HCT116 (cell line): ENCODE measurements around the gene LASP1NB.

Source experiments
- ATAC-seq: fragments of 200-7000 bp; cut with Tn5 transposase; 2 replicates; pipeline ENCODE4 v1.9.1; 2020; ENCODE audit warnings: mild to moderate bottlenecking, moderate library complexity
- BruUV-seq: library from RNA; stranded (reverse); fragments of 400-500 nt; replicated peaks from 2 replicates; lab custom pipeline; 2021; lab: Mats Ljungman, UMichigan
- CTCF ChIA-PET: fragments of 300-600 bp; sonication (Branson Sonifier 250); formaldehyde crosslinking; loops from one replicate; lab custom pipeline; 2021; ENCODE audit warnings: antibody characterized with exemption; lab: Charles Lee
- POLR2A ChIA-PET: fragments of 300-600, 350-600 bp; sonication (Branson Sonifier 250); formaldehyde crosslinking; loops from one replicate; lab custom pipeline; 2021; ENCODE audit warnings: antibody characterized with exemption; lab: Charles Lee
- RAD21 ChIA-PET, 2 experiments: fragments of 300-600 bp; sonication (Branson Sonifier 250); formaldehyde crosslinking; loops; one replicate each; lab custom pipeline; 2023; ENCODE audit warnings: low total read pairs in 2 of 2; ENCODE audit not compliant: uncharacterized antibody in 2 of 2, unreplicated experiment in 2 of 2, low non-redundant PET in 1 of 2; lab: Charles Lee
- DNase-seq: peaks from one replicate; pipeline ENCODE4 v3.0.0-alpha.2; 2010; ENCODE audit warnings: low read depth, low spot score
- H2AFZ ChIP-seq: fragments of 200-600 bp; shearing (Covaris generic), sonication (generic); 2 replicates; pipeline ENCODE4 v1.6.1; 2017; ENCODE audit warnings: low read depth, mixed run types, mixed read lengths, antibody characterized with exemption, low read length; ENCODE audit not compliant: poor library complexity, severe bottlenecking
- H3K27ac ChIP-seq: 2 replicates; pipeline ENCODE4 v1.5.1; 2012; ENCODE audit warnings: low read depth, low read length
- H3K27me3 ChIP-seq: fragments of 200-600 bp; sonication (generic); 2 replicates; pipeline ENCODE4 v1.6.1; 2016; ENCODE audit warnings: mixed run types, low read length, mixed read lengths; ENCODE audit not compliant: insufficient read depth
- H3K36me3 ChIP-seq, 2 experiments: fragments of 200-500 bp in 1 of 2; fragments of 200-600 bp in 1 of 2; sonication (Bioruptor generic) in 1 of 2; sonication (generic) in 1 of 2; 2 replicates each; pipeline versions ENCODE4 v1.5.1 to v1.6.1; 2014 to 2016; ENCODE audit warnings: low read length in 2 of 2, inconsistent platforms in 1 of 2, mixed read lengths in 1 of 2, mixed run types in 1 of 2; ENCODE audit not compliant: insufficient read depth in 2 of 2, control insufficient read depth in 1 of 2
- H3K4me1 ChIP-seq, 2 experiments: fragments of 200-600 bp in 1 of 2; sonication (generic) in 1 of 2; 2 replicates each; pipeline versions ENCODE4 v1.5.1 to v1.6.1; 2012 to 2017; ENCODE audit warnings: low read length in 2 of 2, inconsistent platforms in 1 of 2, mild to moderate bottlenecking in 1 of 2, mixed read lengths in 1 of 2, mixed run types in 1 of 2, moderate library complexity in 1 of 2; ENCODE audit not compliant: insufficient read depth in 2 of 2, control insufficient read depth in 1 of 2
- H3K4me2 ChIP-seq: fragments of 200-600 bp; sonication (generic); 2 replicates; pipeline ENCODE4 v1.6.1; 2017; ENCODE audit warnings: mixed run types, low read length, mixed read lengths
- H3K4me3 ChIP-seq, 2 experiments: fragments of 200-600 bp in 1 of 2; sonication (generic) in 1 of 2; replicated peaks in 1 of 2; 2 replicates each; pipeline ENCODE4 v1.5.1; 2011 to 2016; ENCODE audit warnings: low read length in 2 of 2, control low read depth in 1 of 2, low read depth in 1 of 2, mild to moderate bottlenecking in 1 of 2, mixed read lengths in 1 of 2, mixed run types in 1 of 2
- H3K79me2 ChIP-seq: fragments of 200-600 bp; sonication (generic); 2 replicates; pipeline ENCODE4 v1.6.1; 2017; ENCODE audit warnings: mild to moderate bottlenecking, mixed run types, low read length, moderate library complexity, mixed read lengths; ENCODE audit not compliant: insufficient read depth
- H3K9ac ChIP-seq: fragments of 200-600 bp; sonication (generic); 2 replicates; pipeline ENCODE4 v1.6.1; 2016; ENCODE audit warnings: low read length, mixed read lengths
- H3K9me2 ChIP-seq: fragments of 200-600 bp; sonication (generic), shearing (Covaris generic); 2 replicates; pipeline ENCODE4 v1.6.1; 2017; ENCODE audit warnings: mixed run types, mild to moderate bottlenecking, moderate library complexity; ENCODE audit not compliant: insufficient read depth
- H3K9me3 ChIP-seq, 2 experiments: fragments of 200-500 bp in 1 of 2; fragments of 200-600 bp in 1 of 2; sonication (Bioruptor generic) in 1 of 2; sonication (generic) in 1 of 2; 2 replicates each; pipeline ENCODE4 v1.6.1; 2014 to 2017; ENCODE audit warnings: low read length in 2 of 2, mixed read lengths in 2 of 2, inconsistent platforms in 1 of 2, low read depth in 1 of 2, mild to moderate bottlenecking in 1 of 2, mixed run types in 1 of 2, moderate library complexity in 1 of 2; ENCODE audit not compliant: control insufficient read depth in 1 of 2, insufficient read depth in 1 of 2
- H4K20me1 ChIP-seq: fragments of 200-600 bp; sonication (generic), shearing (Covaris generic); 2 replicates; pipeline ENCODE4 v1.6.1; 2017; ENCODE audit warnings: mixed run types, mild to moderate bottlenecking, moderate library complexity; ENCODE audit not compliant: insufficient read depth
- ATF3 ChIP-seq: IDR thresholded peaks from 2 replicates; pipeline ENCODE4 v1.6.1; 2012
- POLR2A ChIP-seq: IDR thresholded peaks from 2 replicates; pipeline ENCODE4 v1.7.0; 2011; ENCODE audit warnings: borderline replicate concordance; ENCODE audit not compliant: insufficient read depth, insufficient read length; ENCODE audit errors: extremely low read depth
- RAD21 ChIP-seq: IDR thresholded peaks from 2 replicates; pipeline ENCODE4 v1.6.1; 2012; ENCODE audit warnings: low read depth, mild to moderate bottlenecking
- SIN3A ChIP-seq: IDR thresholded peaks from 2 replicates; pipeline ENCODE4 v1.6.1; 2012; ENCODE audit warnings: low read depth
- SRF ChIP-seq: IDR thresholded peaks from 2 replicates; pipeline ENCODE4 v1.6.1; 2012; ENCODE audit warnings: low read depth
- ZBTB33 ChIP-seq: IDR thresholded peaks from 2 replicates; pipeline ENCODE4 v1.6.1; 2011; ENCODE audit warnings: mild to moderate bottlenecking, low read length, moderate library complexity; ENCODE audit not compliant: insufficient replicate concordance; ENCODE audit errors: extremely low read depth
- intact Hi-C: fragments of 100-400 bp; cut with micrococcal nuclease; formaldehyde crosslinking; loops from 2 replicates; pipeline ENCODE4 v1.10.0; 2022

LASP1NB gene

GRCh38 chr17:38885044-38885727 lies 40.2 kb upstream of the LASP1NB start:
- ChIA-PET POLR2A (interaction anchor here (1.3 kb wide), 1 partner anchor 16 kb away, joined by 4 read pairs; the partner anchor contains the start of gene LASP1), CTCF (no interaction called here), RAD21 (no interaction called here)
- TF ChIP-seq SRF (no peak), ZBTB33 (no peak), RAD21 (no peak), ATF3 (no peak), SIN3A (no peak), POLR2A (no peak)
- Histone ChIP-seq H3K4me2 (no peak overlapping the region), H4K20me1 (no peaks in the 10 kb centered on the region), H3K4me3 (no peak overlapping the region), H3K27me3 (no peaks in the 10 kb centered on the region), H3K9me2 (no peaks in the 10 kb centered on the region), H3K9me3 (no peaks in the 10 kb centered on the region), H2AFZ (no peak overlapping the region), H3K36me3 (peaks cover 10 to 29% of the 10 kb centered on the region in 2 experiments; a peak in 3 of 4 replicates), H3K79me2 (peaks cover 99% of the 10 kb centered on the region), H3K27ac (no peak overlapping the region), H3K9ac (no peak overlapping the region), H3K4me1 (peaks cover 15 to 38% of the 10 kb centered on the region in 2 experiments)
- ATAC-seq (no peak), DNase-seq (no peak)
- intact Hi-C loops: no loop called here
- no TSS peak for BruUV-seq
